Fibroblast of mammary gland (primary cell): ENCODE measurements around the gene PALLD.
"Not testable (repeated sequence)": the region's sequence is repeated elsewhere in the genome, so short reads cannot be mapped to it uniquely, and the experiment has no call there.

ENCODE experiments used
- DNase-seq: peaks from one replicate; pipeline ENCODE4 v3.0.0-alpha.2; 2010; ENCODE audit warnings: low read depth
- H3K4me3 ChIP-seq: 2 replicates; pipeline ENCODE4 v1.5.1; 2011; ENCODE audit warnings: low read depth, mild to moderate bottlenecking, low read length, moderate library complexity; ENCODE audit not compliant: control insufficient read depth
- TF ChIP-seq, protein P1 (sequence below): conservative IDR thresholded peaks from 2 replicates; pipeline ENCODE4 v1.5.1; 2011; ENCODE audit warnings: low read depth, low read length, inconsistent platforms; ENCODE audit not compliant: control insufficient read depth, insufficient read depth

Gene PALLD

DNA sequence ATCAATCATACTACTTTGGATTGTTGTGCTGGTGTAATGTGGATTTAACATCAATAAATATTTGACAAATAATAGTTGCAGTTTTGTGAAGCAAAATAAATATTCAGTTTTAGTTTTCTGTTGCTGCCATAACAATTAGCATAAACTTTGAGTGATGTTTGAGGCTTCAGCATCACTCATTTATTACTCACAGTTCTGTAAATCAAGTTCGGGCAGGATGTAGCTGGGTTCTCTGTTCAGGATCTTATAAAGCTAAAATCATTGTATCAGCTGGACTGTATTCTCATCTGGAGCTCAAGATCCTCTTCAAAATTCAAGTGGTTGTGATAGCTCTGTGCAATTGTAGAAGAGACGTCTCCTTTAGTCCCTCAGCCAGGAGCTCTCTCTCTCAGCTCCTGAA, 431.5 kb downstream of the PALLD start:
- TF ChIP-seq, protein P1, sequence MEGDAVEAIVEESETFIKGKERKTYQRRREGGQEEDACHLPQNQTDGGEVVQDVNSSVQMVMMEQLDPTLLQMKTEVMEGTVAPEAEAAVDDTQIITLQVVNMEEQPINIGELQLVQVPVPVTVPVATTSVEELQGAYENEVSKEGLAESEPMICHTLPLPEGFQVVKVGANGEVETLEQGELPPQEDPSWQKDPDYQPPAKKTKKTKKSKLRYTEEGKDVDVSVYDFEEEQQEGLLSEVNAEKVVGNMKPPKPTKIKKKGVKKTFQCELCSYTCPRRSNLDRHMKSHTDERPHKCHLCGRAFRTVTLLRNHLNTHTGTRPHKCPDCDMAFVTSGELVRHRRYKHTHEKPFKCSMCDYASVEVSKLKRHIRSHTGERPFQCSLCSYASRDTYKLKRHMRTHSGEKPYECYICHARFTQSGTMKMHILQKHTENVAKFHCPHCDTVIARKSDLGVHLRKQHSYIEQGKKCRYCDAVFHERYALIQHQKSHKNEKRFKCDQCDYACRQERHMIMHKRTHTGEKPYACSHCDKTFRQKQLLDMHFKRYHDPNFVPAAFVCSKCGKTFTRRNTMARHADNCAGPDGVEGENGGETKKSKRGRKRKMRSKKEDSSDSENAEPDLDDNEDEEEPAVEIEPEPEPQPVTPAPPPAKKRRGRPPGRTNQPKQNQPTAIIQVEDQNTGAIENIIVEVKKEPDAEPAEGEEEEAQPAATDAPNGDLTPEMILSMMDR: no peak
- DNase-seq: no peak

GRCh38 chr4:168928875-168929274, 432.0 kb downstream of the PALLD start:
- DNase-seq: no peak
- TF ChIP-seq, protein P1: no peak

More for the DNA sequence above, 431.5 kb downstream of the PALLD start:
- no peak overlapping the region for H3K4me3 ChIP-seq

GRCh38 chr4:168930413-168931196, 433.8 kb downstream of the PALLD start:
- H3K4me3 ChIP-seq: no peak overlapping the region
- no peak for DNase-seq

More at GRCh38 chr4:168928875-168929274, 432.0 kb downstream of the PALLD start:
- no peak overlapping the region for H3K4me3 ChIP-seq

DNA sequence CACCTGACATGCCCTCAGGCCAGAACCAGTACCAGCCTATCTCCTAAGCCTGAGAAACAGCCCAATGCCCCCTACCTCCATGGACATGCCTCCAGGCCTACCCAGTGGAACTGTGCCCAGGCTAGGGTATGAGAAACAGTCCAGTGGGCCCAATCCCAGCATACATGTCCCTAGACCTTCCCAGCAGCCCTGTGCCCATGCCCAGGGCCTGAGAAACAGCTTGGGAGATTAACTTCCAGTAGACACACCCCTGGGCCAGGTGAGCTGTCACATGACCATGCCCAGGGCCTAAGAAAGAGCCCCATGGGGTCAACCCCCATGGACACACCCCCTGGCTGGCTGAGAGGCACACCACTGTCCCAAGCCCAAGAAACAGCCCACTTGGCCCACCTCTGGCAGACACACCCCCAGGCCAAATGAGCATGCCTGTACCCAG, 434.4 kb downstream of the PALLD start:
- no peak overlapping the region for H3K4me3 ChIP-seq
- TF ChIP-seq, protein P1: no peak
- no peak for DNase-seq

More at GRCh38 chr4:168930413-168931196, 433.8 kb downstream of the PALLD start:
- TF ChIP-seq, protein P1: no peak

- no peak for DNase-seq
- TF ChIP-seq, protein P1: no peak
- H3K4me3 ChIP-seq: no peak overlapping the region
Measured at GRCh38 chr4:168932138-168932537, 435.3 kb downstream of the PALLD start.

- H3K4me3 ChIP-seq: no peak overlapping the region
- TF ChIP-seq, protein P1: no peak
- no peak for DNase-seq
Measured at GRCh38 chr4:168933423-168933822, 436.6 kb downstream of the PALLD start.

GRCh38 chr4:168937473-168937872, 440.6 kb downstream of the PALLD start:
- DNase-seq, H3K4me3 ChIP-seq: not testable (repeated sequence)
